SIG-M5 treated with dmso at 0.1 percent for 504 hours (cell line): ENCODE data around the gene KIAA0319L.
"Not testable (repeated sequence)": the region's sequence is repeated elsewhere in the genome, so short reads cannot be mapped to it uniquely, and the experiment has no call there.

Experiments used
- DNase-seq: peaks from one replicate; lab custom pipeline; 2025; ENCODE audit not compliant: unreplicated experiment; lab: John Stamatoyannopoulos, UW

KIAA0319L gene

GRCh38 chr1:35581621-35582020 lies 24.4 kb upstream of the KIAA0319L start:
- not testable (repeated sequence) for DNase-seq

DNA sequence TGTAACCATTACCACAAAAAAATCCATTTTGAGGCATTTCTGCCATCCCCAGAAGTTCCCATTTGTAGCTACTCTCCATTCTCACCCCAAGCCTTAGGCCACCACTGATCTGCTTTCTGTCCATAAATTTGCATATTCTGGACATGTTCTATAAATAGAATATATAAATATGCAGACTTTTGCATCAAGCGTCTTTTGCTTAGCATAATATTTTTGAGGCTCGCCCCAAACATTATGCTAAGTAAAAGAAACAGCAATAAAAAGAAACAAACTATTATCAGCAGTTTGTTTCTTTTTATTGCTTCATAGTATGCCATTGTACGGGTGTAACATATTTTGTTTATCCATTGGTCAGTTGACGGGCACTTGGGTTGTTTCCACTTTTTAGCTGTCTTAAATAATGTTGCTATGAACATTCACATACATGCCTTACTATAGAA lies 23.8 kb upstream of the KIAA0319L start:
- DNase-seq = no peak

DNA sequence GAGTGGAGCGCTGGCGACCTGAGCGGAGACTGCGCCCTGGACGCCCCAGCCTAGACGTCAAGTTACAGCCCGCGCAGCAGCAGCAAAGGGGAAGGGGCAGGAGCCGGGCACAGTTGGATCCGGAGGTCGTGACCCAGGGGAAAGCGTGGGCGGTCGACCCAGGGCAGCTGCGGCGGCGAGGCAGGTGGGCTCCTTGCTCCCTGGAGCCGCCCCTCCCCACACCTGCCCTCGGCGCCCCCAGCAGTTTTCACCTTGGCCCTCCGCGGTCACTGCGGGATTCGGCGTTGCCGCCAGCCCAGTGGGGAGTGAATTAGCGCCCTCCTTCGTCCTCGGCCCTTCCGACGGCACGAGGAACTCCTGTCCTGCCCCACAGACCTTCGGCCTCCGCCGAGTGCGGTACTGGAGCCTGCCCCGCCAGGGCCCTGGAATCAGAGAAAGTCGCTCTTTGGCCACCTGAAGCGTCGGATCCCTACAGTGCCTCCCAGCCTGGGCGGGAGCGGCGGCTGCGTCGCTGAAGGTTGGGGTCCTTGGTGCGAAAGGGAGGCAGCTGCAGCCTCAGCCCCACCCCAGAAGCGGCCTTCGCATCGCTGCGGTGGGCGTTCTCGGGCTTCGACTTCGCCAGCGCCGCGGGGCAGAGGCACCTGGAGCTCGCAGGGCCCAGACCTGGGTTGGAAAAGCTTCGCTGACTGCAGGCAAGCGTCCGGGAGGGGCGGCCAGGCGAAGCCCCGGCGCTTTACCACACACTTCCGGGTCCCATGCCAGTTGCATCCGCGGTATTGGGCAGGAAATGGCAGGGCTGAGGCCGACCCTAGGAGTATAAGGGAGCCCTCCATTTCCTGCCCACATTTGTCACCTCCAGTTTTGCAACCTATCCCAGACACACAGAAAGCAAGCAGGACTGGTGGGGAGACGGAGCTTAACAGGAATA lies 20.1 kb upstream of the KIAA0319L start:
- peak; percentile 38 for DNase-seq

DNA sequence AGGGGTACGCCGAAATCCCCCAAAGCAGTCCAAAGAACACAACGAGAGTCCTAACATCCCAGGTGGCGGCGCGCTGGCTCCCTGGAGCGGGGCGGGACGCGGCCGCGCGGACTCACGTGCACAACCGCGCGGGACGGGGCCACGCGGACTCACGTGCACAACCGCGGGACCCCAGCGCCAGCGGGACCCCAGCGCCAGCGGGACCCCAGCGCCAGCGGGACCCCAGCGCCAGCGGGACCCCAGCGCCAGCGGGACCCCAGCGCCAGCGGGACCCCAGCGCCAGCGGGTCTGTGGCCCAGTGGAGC lies 19.5 kb upstream of the KIAA0319L start:
- not testable (repeated sequence) for DNase-seq

GRCh38 chr1:35576061-35576765 lies 19.0 kb upstream of the KIAA0319L start:
- no peak for DNase-seq

- DNase-seq = no peak
Observed at GRCh38 chr1:35575416-35575958, 18.3 kb upstream of the KIAA0319L start.

DNA sequence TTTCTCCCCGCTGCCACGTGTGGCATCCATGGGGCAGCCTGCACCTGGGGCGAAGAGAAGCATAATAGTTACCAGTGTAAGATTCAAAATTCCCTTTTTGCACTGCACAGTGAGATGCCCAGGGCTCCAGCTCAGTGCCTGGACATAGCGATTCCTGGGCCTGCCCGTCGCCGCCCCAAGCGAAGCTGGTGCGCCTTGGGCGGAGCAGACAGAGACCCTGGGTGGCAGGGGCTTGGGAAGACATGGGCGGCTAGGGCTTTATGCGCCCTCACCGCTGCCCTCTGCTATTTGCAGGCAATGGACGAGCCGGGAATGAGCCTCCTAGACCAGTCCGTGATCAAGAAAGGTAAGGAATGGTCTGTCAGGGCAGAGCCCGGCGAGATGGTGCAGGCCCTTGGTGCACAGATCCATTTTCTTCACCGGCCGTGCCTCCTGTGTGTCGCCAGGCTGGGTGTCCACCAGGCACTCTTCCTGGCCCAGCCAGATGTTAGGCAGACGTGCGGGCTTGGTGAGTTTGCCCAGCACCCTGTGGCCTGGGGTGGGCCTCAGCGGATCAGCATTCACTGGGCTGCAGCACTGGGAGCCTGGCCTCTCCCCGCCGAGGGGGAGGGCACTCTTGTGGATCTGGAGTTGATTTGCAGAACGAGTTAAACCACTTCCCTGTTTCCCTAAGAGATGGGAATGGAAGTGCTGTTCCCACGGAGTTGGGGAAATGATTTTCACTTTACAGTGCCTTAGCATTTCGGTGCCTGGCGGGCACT lies 17.6 kb upstream of the KIAA0319L start:
- DNase-seq = no peak

DNA sequence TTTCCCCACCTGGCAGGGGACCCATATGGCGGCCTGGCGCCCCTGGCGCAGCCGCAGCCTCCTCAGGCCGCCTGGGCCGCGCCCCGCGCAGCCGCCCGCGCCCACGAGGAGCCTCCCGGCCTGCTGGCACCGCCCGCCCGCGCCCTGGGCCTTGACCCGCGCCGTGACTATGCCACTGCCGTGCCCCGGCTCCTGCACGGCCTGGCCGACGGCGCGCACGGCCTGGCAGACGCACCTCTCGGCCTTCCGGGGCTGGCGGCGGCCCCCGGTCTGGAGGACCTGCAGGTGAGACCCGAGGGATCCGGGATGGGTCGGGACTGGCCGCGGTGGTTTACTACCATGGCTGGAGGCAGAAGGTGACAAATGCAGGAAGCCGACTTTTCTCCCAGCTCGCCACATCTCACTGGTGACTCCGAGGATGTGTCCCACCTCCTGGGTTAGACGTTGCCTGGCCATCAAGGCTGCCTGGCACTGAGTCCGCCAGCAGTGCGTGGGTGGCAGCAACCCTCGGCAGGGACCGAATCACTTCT lies 17.0 kb upstream of the KIAA0319L start:
- DNase-seq = no peak

- no peak for DNase-seq
Observed at GRCh38 chr1:35573198-35574124, 16.3 kb upstream of the KIAA0319L start, which contains the start of gene TFAP2E. TSS of gene TFAP2E (plus strand) at chr1:35573314. CDS start at chr1:35573578, 264 bp downstream.

- DNase-seq = no peak
Observed at GRCh38 chr1:35572296-35572695, 15.1 kb upstream of the KIAA0319L start.

DNA sequence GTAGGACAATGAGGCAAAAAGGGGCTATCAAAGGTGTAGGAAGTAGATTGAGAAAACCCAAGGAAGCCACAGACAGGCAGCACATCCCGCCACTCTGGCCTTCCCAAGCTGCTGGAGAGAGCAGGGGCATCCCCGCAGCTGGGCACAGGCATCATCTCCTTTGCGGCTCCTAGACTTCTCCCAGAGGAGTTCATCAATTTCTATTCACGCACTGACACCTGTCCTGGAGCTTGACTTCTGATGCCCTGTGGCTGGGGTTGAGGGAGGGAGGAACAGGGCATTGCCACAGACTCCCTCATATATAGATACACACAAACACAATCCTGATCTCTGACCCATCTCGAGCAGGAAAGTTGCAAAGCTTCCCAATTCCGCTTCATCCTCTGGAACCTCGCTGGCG lies 14.1 kb upstream of the KIAA0319L start:
- no peak for DNase-seq

DNA sequence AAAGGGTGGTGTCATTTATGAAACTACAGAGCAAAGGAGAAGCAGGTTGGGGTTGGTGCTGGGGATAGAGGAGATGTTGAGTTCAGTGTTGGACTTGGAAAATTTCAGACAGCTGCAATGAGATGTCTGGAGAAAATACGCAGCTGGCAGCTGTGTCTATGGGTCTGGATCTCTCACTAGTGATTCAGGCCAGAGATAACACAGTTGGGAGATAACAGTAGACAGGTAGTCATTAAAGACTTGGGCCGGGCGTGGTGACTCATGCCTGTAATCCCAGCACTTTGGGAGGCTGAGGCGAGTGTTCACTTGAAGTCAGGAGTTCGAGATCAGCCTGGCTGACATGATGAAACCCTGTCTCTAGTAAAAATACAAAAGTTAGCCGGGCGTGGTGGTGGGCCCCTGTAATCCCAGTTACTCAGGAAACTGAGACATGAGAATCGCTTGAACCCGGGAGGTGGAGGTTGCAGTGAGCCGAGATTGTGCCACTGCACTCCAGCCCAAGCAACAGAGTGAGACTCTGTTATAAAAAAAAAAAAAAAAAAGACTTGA lies 13.5 kb upstream of the KIAA0319L start:
- no peak for DNase-seq

- no peak for DNase-seq
Observed at GRCh38 chr1:35569936-35570335, 12.7 kb upstream of the KIAA0319L start.

GRCh38 chr1:35568975-35569395 lies 11.8 kb upstream of the KIAA0319L start:
- peak; percentile 58 for DNase-seq

GRCh38 chr1:35567947-35568558 lies 10.8 kb upstream of the KIAA0319L start:
- no peak for DNase-seq

DNA sequence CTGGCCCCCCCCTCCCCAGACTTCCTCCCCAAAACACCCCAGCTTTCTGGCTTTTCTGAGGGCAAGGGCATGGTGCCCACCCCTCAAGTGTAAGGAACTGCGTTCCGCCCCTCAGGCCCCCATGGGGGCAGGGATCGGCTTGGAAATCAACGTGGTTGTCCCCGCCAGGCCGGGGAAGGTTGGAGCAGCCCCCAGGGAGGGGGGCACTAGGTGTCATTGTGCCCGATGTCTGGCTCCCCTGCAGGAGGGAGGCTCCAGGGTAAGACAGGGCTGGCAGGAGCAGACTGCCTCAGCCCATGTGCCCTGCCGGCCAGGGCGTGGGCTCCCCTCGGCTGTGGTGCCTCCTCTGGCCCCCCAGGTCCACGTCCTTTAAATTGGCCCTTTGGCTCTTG lies 8.5 kb upstream of the KIAA0319L start:
- no peak for DNase-seq

GRCh38 chr1:35564884-35565741 lies 7.9 kb upstream of the KIAA0319L start:
- no peak for DNase-seq
